ENCODE results near the gene KCNH3.
A peak's percentile ranks its signal among the peaks of the same experiment; 100 is the strongest.
"Not testable (repeated sequence)": the region's sequence is repeated elsewhere in the genome, so short reads cannot be mapped to it uniquely, and the experiment has no call there.

Gene KCNH3

DNA sequence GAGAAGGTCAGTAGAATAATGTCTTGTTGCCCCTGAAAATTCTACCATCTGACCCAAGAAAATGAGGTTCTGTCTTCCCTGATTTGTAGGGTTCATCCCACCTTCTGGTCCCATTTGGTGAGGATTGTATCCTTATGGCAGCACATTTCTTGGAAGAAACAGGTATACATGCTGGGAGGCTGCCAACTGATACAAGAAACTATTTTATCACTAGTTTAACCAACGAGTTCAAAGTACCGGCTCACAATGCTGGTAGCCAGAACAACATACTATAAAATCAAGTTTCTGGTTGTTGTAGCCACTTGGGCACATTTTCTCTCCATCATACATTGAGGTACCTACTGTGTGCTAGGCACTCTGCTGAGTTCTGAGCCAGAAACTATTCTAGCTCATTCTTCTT, 7.1 kb upstream of the KCNH3 start:
- Histone ChIP-seq H3K27ac (ENCODE audit: low read length) (no peak overlapping the region), H3K27me3 (ENCODE audit: low read depth, low read length) (no peaks in the 10 kb centered on the region), H3K4me3 (ENCODE audit: low read depth in 1 of 2, low read length in 2 of 2) (no peak overlapping the region), H3K36me3 (ENCODE audit: control insufficient read depth in 1 of 2, insufficient read depth in 2 of 2, low read length in 2 of 2) (peaks cover 0 to 6% of the 10 kb centered on the region in 2 donors), H3K4me1 (ENCODE audit: control insufficient read depth in 1 of 2, insufficient read depth in 2 of 2, low read length in 2 of 2) (no peaks in the 10 kb centered on the region), H3K9me3 (ENCODE audit: control insufficient read depth in 1 of 2, low read length in 2 of 2) (no peaks in the 10 kb centered on the region)

DNA sequence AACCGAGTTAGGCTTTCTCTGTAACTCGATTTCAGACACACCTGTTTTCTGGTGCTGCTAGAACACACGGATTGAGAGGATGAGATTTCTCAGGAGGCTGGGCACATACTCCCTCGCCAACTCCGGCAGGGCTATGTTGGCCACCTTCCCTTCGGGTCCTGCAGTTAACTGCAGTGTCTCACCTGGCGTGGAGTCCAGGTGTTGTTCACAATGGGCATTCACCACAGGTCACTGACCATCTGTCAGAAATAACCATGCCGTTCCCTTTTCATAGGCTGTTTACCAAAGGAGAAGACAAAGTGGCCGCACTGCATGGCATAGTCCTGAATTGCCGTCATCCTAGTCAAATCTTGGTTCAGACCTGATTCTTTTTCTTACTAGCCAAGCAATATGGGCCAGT, 5.5 kb upstream of the KCNH3 start:
- Histone ChIP-seq H3K4me1 (ENCODE audit: control insufficient read depth in 1 of 2, insufficient read depth in 2 of 2, low read length in 2 of 2) (peaks cover 3 to 12% of the 10 kb centered on the region in 2 donors), H3K4me3 (ENCODE audit: low read depth in 1 of 2, low read length in 2 of 2) (no peak overlapping the region), H3K9me3 (ENCODE audit: control insufficient read depth in 1 of 2, low read length in 2 of 2) (no peaks in the 10 kb centered on the region), H3K36me3 (ENCODE audit: control insufficient read depth in 1 of 2, insufficient read depth in 2 of 2, low read length in 2 of 2) (no peaks in the 10 kb centered on the region), H3K27me3 (ENCODE audit: low read depth, low read length) (peaks cover 12% of the 10 kb centered on the region), H3K27ac (ENCODE audit: low read length) (no peak overlapping the region)

GRCh38 chr12:49534122-49534521, 4.7 kb upstream of the KCNH3 start:
- H3K27ac ChIP-seq (ENCODE audit: low read length); H3K4me3 ChIP-seq (ENCODE audit: low read depth in 1 of 2, low read length in 2 of 2); H3K36me3 ChIP-seq (ENCODE audit: control insufficient read depth in 1 of 2, insufficient read depth in 2 of 2, low read length in 2 of 2); H3K9me3 ChIP-seq (ENCODE audit: control insufficient read depth in 1 of 2, low read length in 2 of 2): not testable (repeated sequence)
- Histone ChIP-seq H3K4me1 (ENCODE audit: control insufficient read depth in 1 of 2, insufficient read depth in 2 of 2, low read length in 2 of 2) (peaks cover 3 to 16% of the 10 kb centered on the region in 2 donors), H3K27me3 (ENCODE audit: low read depth, low read length) (peaks cover 12% of the 10 kb centered on the region)

- Histone ChIP-seq H3K4me3 (ENCODE audit: low read depth in 1 of 2, low read length in 2 of 2) (no peak overlapping the region), H3K27me3 (ENCODE audit: low read depth, low read length) (peaks cover 18% of the 10 kb centered on the region), H3K27ac (ENCODE audit: low read length) (no peak overlapping the region), H3K4me1 (ENCODE audit: control insufficient read depth in 1 of 2, insufficient read depth in 2 of 2, low read length in 2 of 2) (peaks cover 3 to 16% of the 10 kb centered on the region in 2 donors), H3K9me3 (ENCODE audit: control insufficient read depth in 1 of 2, low read length in 2 of 2) (no peaks in the 10 kb centered on the region), H3K36me3 (ENCODE audit: control insufficient read depth in 1 of 2, insufficient read depth in 2 of 2, low read length in 2 of 2) (no peaks in the 10 kb centered on the region)
These were observed 4.0 kb upstream of the KCNH3 start for GRCh38 chr12:49534731-49535278.

GRCh38 chr12:49535921-49536525, 2.8 kb upstream of the KCNH3 start:
- Histone ChIP-seq H3K9me3 (ENCODE audit: control insufficient read depth in 1 of 2, low read length in 2 of 2) (no peaks in the 10 kb centered on the region), H3K4me3 (ENCODE audit: low read depth in 1 of 2, low read length in 2 of 2) (no peak overlapping the region), H3K4me1 (ENCODE audit: control insufficient read depth in 1 of 2, insufficient read depth in 2 of 2, low read length in 2 of 2) (peaks cover 3 to 16% of the 10 kb centered on the region in 2 donors), H3K27ac (ENCODE audit: low read length) (no peak overlapping the region), H3K27me3 (ENCODE audit: low read depth, low read length) (peaks cover 18% of the 10 kb centered on the region), H3K36me3 (ENCODE audit: control insufficient read depth in 1 of 2, insufficient read depth in 2 of 2, low read length in 2 of 2) (no peaks in the 10 kb centered on the region)

DNA sequence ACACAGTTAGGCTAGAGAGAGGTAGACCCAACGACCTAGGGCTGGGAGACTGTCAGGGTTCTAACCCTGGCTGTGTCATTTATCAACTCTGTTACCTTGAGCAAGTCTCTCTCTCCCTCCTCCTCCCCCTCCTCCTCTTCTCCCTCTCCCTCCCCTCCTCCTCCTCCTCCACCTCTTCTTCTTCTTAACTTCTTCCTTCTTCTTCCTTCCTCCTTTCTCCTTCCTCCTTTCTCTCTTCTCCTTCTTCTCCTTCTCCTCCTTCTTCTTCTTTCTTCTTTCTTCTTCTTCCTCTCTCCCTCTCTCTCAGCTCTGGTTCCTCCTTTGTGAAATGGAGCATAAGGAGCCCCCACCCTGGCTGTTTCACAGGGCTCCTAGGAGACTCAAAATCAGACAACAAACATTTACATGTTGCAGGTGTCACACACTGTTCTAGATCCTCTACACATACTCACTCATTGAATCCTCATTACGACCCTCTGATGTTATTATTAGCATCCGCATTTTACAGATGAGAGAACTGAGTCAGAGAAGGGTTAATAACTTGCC, 2.2 kb upstream of the KCNH3 start:
- H3K36me3 ChIP-seq (ENCODE audit: control insufficient read depth in 1 of 2, insufficient read depth in 2 of 2, low read length in 2 of 2) = no peaks in the 10 kb centered on the region
- H3K4me3 ChIP-seq (ENCODE audit: low read depth in 1 of 2, low read length in 2 of 2) = no peak overlapping the region
- H3K4me1 ChIP-seq (ENCODE audit: control insufficient read depth in 1 of 2, insufficient read depth in 2 of 2, low read length in 2 of 2) = peaks cover 3 to 16% of the 10 kb centered on the region in 2 donors
- H3K27me3 ChIP-seq (ENCODE audit: low read depth, low read length) = peaks cover 18% of the 10 kb centered on the region
- no peaks in the 10 kb centered on the region for H3K9me3 ChIP-seq (ENCODE audit: control insufficient read depth in 1 of 2, low read length in 2 of 2)
- H3K27ac ChIP-seq (ENCODE audit: low read length) = no peak overlapping the region

GRCh38 chr12:49537231-49537751, 1.5 kb upstream of the KCNH3 start:
- Histone ChIP-seq H3K27me3 (ENCODE audit: low read depth, low read length) (peaks cover 18% of the 10 kb centered on the region), H3K4me1 (ENCODE audit: control insufficient read depth in 1 of 2, insufficient read depth in 2 of 2, low read length in 2 of 2) (peaks cover 3 to 16% of the 10 kb centered on the region in 2 donors), H3K9me3 (ENCODE audit: control insufficient read depth in 1 of 2, low read length in 2 of 2) (no peaks in the 10 kb centered on the region), H3K36me3 (ENCODE audit: control insufficient read depth in 1 of 2, insufficient read depth in 2 of 2, low read length in 2 of 2) (no peaks in the 10 kb centered on the region), H3K27ac (ENCODE audit: low read length) (no peak overlapping the region), H3K4me3 (ENCODE audit: low read depth in 1 of 2, low read length in 2 of 2) (peak overlapping the region; percentile 50 to 67)

DNA sequence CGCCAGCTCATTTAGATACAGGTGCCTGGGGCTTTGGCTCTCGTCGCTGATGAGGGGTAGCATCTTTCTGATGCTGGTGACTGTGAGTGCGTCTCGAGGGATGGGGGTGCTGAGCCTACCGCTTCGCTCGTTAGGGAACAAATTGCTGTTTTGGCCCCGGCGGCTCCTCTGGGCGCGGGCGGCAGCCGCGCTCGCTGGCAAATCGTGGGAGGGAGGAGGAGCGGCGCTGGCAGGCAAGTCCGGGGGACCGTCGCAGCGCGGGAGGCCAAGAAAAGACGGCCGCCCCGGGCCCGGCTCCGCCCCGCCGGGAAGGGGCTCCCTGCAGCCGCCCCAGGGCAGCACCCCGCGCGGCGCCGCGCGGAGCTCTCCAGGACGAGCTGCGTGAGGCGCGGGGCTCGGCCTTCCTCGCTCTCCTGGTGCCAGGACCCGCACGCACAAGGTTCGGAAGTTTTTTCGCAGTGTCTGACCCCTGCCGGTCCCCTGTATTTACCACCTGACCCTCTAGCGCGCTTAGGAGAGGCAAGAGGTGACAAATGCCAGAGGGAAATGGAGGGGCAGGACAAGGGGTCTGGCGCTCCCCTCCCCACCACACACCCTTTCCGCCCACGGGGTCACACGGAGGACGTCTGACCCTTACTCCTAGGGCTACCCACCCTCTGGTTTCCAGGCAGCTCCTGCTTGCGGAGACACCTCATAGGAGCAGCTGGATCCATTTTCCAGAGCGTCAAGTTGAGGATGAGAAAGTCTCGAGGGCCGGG, 899 bp upstream of the KCNH3 start:
- H3K27me3 ChIP-seq (ENCODE audit: low read depth, low read length) = peaks cover 18% of the 10 kb centered on the region
- H3K4me3 ChIP-seq (ENCODE audit: low read depth in 1 of 2, low read length in 2 of 2) = peak overlapping the region; percentile 50 to 67
- H3K27ac ChIP-seq (ENCODE audit: low read length) = no peak overlapping the region
- no peaks in the 10 kb centered on the region for H3K9me3 ChIP-seq (ENCODE audit: control insufficient read depth in 1 of 2, low read length in 2 of 2)
- H3K4me1 ChIP-seq (ENCODE audit: control insufficient read depth in 1 of 2, insufficient read depth in 2 of 2, low read length in 2 of 2) = peaks cover 3 to 16% of the 10 kb centered on the region in 2 donors
- no peaks in the 10 kb centered on the region for H3K36me3 ChIP-seq (ENCODE audit: control insufficient read depth in 1 of 2, insufficient read depth in 2 of 2, low read length in 2 of 2)

- Histone ChIP-seq H3K4me3 (ENCODE audit: low read depth in 1 of 2, low read length in 2 of 2) (no peak overlapping the region), H3K27me3 (ENCODE audit: low read depth, low read length) (peaks cover 18% of the 10 kb centered on the region), H3K27ac (ENCODE audit: low read length) (no peak overlapping the region), H3K36me3 (ENCODE audit: control insufficient read depth in 1 of 2, insufficient read depth in 2 of 2, low read length in 2 of 2) (no peaks in the 10 kb centered on the region), H3K4me1 (ENCODE audit: control insufficient read depth in 1 of 2, insufficient read depth in 2 of 2, low read length in 2 of 2) (peaks cover 3 to 16% of the 10 kb centered on the region in 2 donors), H3K9me3 (ENCODE audit: control insufficient read depth in 1 of 2, low read length in 2 of 2) (no peaks in the 10 kb centered on the region)
These were observed 787 bp downstream of the KCNH3 start for GRCh38 chr12:49539406-49540228.

DNA sequence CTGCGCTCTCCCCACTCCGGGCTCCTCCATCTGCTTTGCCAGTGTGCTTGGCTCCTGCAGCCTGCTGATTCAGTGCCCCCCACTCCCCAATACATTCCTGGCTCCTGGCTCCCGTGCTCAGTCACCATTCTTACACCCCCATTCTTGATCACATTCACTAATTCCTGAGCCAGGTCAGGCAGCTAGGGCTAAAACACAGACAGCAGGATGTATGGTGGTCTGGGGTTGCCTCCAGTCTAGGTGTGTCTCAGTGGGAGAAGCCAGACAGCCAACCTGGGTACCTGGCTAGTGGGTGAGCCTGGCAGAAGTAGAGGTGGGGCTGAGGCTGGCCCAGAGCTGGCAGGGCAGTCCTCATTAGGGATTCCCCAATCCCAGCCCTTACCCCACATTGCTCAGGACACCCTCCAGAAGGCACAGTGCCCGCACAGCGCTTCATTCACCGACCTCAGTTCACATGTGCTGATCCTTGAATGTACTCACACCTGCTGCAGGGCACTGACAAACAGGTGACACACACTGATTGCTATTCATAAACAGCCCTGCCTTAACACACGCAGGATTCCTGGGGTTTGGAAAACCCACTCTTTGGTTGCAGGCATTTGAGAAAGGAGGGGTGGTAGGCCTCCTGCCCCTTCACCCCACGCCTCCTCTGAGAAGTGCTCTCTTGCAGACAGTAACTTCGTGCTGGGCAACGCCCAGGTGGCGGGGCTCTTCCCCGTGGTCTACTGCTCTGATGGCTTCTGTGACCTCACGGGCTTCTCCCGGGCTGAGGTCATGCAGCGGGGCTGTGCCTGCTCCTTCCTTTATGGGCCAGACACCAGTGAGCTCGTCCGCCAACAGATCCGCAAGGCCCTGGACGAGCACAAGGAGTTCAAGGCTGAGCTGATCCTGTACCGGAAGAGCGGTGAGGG, 1.7 kb downstream of the KCNH3 start:
- Histone ChIP-seq H3K4me3 (ENCODE audit: low read depth in 1 of 2, low read length in 2 of 2) (no peak overlapping the region), H3K36me3 (ENCODE audit: control insufficient read depth in 1 of 2, insufficient read depth in 2 of 2, low read length in 2 of 2) (no peaks in the 10 kb centered on the region), H3K9me3 (ENCODE audit: control insufficient read depth in 1 of 2, low read length in 2 of 2) (no peaks in the 10 kb centered on the region), H3K4me1 (ENCODE audit: control insufficient read depth in 1 of 2, insufficient read depth in 2 of 2, low read length in 2 of 2) (peaks cover 3 to 16% of the 10 kb centered on the region in 2 donors), H3K27me3 (ENCODE audit: low read depth, low read length) (peaks cover 18% of the 10 kb centered on the region), H3K27ac (ENCODE audit: low read length) (no peak overlapping the region)

Data from muscle layer of duodenum (tissue), 2 donors.